NCI-H1436 treated with DMSO at 0.1 percent for 48 hours (cell line): ENCODE results near the gene LRRC3B.
"Not testable (repeated sequence)": the region's sequence is repeated elsewhere in the genome, so short reads cannot be mapped to it uniquely, and the experiment has no call there.

Experiments used
- DNase-seq: peaks from one replicate; lab custom pipeline; 2025; lab: John Stamatoyannopoulos, UW

Gene LRRC3B, protein sequence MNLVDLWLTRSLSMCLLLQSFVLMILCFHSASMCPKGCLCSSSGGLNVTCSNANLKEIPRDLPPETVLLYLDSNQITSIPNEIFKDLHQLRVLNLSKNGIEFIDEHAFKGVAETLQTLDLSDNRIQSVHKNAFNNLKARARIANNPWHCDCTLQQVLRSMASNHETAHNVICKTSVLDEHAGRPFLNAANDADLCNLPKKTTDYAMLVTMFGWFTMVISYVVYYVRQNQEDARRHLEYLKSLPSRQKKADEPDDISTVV

GRCh38 chr3:26622621-26623418 is at the start of gene LRRC3B:
LRRC3B (plus strand) TSS chr3:26622772; CDS start chr3:26709673, 86,901 bp downstream.
- DNase-seq = no peak

DNA sequence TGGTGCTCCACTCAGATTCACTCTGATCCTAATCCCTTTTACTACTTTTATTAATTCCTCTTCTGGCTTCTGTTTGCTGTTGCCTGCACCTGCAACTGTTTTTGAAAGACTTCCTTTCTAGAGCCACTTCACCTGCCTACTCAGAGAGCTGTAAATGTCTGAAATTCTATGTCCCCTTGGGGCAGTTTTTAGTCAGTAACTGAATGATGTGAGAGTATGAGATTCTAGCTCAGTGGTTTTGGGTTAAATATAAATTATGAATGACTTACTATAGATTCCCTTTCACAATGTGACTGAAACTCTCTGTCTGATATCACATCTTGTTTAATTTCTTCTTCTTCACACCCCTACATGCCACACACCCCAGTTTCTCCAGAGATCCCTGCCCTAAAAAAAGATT is 47.8 kb upstream of the LRRC3B start:
- no peak for DNase-seq

DNA sequence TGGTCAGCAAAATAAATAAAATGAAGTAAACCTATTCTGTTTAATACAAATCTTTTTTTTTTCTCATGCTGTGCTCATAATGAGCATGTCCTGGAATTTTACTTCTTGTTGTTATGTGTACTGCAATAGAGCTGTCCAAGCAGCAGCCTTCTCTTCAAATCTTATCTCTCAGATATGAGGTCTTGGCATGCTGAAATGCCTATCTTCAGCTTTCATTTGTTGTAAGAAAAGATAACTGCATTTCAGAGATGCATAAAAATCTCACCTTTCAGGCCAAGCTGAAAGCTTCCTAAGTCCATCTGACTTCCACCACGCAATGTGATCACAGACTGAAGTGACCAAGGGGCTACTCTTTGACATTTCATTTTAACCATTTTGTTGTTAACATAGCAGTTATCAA is 43.5 kb upstream of the LRRC3B start:
- DNase-seq = no peak

DNA sequence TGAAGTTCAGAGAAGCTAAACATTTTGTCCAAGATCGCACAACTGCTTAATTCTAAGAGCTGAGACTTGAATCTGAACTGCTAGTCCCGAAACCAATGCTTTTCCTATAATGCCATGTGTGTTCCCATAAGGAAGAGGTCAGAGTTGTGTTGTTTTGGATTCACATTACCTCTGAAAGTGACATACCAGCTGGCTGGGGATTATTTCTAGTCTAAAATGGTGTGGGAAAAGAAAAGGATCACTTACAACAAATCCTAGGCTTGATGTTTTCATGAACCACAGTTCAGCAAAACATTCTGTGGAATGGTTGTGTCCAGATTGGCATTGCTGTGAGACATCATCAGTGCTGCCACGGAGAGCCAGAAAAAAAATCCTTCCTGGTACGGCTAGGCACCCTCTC is 35.0 kb upstream of the LRRC3B start:
- DNase-seq = no peak

- DNase-seq = no peak
These were observed 33.6 kb upstream of the LRRC3B start for GRCh38 chr3:26588931-26589330.

DNA sequence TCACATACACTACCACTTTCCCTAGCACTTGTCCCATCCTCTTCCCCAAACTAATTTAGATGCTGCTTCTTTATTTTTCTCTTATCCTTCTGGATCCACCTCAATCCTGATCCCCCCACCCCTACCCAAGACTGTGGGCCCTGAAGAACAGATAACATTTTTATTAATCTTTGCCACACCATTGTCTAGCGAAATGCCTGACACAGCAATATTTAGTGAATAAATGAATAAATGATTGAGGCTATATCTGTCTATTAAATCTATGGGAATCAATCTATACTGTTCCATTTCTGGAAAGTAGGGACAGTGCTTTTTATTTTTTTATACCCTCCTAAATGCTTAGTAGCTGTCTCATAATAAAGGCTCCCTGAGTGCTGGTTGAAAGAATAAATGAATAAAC is 32.9 kb upstream of the LRRC3B start:
- DNase-seq = no peak

- no peak for DNase-seq
These were observed 31.6 kb upstream of the LRRC3B start for GRCh38 chr3:26590919-26591484.

DNA sequence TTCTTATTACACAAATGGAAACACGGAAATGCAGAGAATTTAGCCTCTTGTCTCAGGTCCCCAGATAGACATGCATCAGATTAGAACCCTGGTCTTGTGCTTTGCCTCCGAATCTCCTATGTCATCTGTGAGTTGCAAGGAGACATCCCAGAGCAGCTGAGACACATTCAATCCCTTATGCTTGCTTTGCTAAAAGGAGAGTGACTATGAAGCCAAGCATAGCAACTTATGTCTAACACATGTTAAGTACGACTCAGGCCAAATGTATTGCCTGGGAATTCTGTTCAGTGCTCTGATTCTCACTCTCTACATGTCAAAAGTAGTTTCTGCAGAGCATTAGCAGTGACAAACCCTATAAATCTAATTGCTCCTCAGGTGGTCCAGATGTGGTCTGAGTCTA is 30.6 kb upstream of the LRRC3B start:
- no peak for DNase-seq

DNA sequence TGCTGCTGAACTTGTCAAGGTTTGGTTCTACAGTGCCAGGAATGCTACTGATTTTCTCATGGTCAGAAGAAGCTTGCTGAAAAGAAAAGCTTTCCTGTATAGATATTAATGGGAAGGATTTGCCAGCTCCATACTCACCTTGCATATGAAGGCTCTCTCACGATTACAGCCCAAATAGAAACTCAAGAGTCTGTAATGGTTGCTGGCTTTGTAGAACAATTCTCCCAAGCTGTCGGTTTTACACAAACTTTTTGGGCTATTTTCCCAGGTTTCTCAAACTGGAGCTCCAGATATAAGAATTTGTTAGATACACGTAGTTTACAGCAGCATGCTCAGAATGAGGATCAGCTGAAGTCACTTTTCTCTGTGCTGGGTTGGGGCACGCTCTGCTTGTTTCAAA is 30.1 kb upstream of the LRRC3B start:
- DNase-seq = no peak

DNA sequence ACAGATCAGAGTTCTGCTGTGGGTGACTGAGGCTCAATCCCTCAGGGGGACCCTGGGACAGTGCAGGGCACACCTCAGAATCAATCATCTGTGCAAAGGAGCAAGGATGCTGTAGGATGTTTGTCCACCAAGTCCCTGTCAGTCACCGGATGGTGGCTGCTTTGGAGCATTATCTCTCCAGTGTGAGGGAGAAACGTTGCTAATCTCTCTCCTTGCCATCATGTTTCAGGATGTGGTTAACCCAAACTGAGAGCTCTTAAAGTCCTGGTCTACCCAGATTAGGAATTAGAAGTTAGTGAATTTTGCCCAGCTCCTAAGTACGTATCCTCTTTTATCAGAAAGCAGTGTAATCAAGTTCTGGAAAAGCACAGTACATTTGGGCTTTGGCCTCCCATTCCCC is 26.2 kb upstream of the LRRC3B start:
- DNase-seq = no peak

DNA sequence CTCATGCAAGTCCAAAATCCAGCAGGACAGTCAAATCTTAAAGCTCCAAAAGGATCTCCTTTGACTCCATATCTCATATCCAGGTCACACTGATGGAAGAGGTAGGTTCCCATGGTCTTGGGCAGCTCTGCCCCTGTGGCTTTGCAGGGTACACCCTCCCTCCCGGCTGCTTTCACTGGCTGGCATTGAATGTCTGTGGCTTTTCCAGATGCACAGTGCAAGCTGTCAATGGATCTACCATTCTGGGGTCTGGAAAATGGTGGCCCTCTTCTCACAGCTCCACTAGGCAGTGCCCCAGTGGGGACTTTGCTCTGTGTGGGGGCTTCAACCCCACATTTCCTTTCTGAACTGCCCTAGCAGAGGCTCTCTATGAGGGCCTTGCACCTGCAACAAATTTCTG is 19.3 kb upstream of the LRRC3B start:
- not testable (repeated sequence) for DNase-seq

GRCh38 chr3:26603771-26604170 is 18.8 kb upstream of the LRRC3B start:
- DNase-seq = not testable (repeated sequence)

DNA sequence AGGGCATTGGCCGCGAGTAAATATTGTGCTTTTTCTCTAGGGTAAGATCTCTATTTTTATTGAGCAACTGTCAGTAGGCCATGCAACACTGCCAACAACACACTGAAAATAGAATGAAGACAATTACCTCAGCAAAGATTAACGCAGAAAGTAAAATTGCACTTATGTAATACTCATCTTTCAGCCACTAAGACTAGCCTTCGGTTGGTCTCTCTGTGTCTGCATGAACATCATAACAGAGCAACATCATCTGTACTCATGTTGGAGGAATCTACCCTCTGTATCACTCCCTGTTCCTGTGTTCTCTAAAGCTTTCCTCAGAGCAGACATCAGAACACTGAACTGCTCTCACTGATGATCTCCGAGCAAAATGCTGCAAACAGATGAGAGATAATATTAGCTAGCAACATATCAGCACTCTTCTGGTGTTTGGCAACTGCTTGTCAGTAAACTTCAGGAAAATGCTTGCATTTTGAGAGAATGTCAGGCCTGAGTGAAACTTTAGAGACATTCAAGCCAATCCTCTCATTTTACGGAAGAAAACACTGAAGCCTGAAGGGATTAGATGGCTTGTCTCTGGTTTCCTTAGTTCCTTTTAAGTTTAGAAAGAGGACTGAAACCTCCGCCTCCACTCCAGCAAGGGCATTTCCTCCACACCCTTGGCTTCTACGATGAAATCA is 8.4 kb upstream of the LRRC3B start:
- DNase-seq = no peak

GRCh38 chr3:26621176-26621575 is 1.4 kb upstream of the LRRC3B start:
- no peak for DNase-seq

- DNase-seq = no peak
These were observed 509 bp upstream of the LRRC3B start for GRCh38 chr3:26621906-26622620.

DNA sequence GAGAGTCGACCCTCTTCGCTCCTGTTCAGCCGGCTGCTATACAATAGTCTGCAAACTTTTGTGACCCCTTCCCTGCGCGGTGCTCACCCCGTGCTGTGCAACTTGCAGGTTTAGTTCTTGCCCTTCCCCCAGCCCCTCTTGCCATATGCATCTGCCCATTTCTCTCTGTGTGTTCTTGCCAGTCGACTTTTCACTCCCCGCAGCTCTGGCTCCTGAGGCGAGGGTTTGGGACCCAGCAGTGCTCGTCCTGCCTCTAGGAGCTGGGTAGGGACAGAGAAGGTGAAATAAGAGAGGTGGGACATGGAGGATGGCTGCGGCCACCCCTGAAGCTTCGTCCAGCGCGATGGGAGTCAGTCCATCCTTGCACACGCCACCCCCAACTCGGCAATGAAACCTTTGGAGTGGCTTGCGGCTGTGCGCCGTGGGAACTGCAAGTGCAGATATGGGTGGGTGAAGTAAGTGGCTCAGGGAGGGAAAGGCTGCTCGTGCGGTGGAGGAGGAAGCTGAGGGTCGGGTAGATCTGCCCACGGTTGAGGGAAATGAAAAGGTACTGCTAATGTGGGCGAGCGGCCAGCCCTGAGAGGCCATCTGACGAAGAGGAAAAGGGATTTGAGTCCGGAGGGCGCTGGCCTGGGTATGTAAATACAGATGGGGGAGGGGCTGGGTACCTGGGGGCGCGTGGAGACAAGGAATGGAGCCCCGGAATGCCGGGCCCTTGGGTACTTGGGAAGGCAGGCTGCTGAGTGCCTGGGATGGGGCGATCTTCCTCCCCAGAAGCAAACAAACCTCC is 1.0 kb downstream of the LRRC3B start:
- DNase-seq = no peak

DNA sequence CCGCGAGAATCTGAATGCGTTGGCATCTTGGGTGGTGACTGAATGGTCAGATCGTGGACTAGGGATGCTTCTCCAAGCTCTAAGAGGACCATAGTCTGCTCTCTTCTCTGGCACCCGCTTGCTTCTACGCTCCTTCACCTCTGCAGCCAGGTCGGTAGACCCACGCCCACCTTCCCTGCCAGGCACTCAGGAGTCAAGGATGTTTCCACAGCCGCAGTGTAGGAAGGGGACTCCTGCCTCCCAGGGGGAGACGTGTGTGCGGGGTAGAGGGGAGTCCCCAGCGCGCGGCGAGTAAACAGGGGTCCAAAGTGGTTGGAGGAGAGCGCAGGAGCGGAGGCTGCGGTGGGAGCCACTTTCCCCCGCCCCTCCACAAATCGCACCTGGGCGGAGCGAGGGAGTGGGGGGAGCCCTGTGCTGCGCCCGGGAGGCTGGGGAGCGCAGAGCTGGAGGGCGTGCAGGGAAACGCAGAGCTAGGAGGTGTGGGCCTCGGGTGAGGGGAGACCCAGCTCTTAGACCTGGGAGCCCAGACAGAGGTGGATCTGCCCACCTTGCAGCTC is 1.7 kb downstream of the LRRC3B start:
- DNase-seq = no peak

DNA sequence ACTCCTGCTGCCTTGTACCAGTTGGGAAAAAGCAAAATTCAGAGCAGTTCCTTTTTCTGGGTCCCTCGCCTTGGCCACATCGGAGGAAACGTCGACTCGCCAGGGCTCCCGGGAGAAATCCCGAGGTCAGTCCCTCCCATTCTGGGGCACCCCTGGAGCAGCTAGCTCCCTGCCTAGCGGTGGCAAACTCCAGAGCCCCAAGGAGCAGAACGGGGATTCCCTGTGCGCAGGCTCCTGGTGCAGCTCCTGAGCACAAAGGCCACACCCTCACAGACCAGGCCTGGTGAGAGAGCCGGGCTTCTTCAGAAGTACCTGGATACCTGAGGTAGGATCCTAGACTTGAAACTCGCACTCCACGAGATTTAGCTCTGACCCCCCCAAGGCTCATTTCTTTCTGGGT is 2.6 kb downstream of the LRRC3B start:
- no peak for DNase-seq

DNA sequence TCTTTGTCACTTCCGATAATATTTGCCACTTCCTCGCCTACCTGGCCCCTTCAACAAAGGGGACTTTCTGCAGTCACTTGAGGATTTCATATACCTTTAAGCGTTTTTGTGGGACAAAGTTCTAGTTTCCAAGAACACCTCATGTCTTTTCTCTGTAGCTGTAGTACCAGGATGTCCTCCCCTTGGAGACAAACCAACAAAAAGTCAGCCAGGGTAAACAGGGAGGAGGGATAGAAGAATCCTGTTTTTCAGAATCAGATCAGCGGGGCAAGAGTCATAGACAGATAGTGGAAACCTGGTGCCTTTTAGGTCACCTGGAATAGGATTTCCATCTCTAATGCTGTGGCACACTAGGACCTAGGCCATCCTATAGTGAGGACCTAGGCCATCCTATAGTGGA is 4.5 kb downstream of the LRRC3B start:
- DNase-seq = no peak

DNA sequence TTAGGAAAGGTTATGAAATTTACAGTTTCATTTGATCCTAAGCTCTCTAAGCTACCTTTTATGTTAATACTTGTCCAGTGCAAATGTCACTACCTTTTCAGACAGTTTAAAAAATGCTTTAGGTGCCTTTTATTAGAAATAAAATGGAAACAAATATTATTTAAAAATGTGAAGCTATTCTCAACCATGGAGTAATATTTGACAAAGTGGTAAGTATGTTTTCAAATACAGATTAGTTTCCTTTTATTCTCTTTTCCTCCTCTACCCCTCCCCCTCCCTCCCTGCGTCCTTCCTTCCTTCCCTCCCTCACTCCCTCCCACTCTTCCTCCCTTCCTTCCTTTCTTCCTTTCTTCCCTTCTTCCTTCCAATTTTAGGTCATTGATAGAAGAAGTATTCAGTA is 6.3 kb downstream of the LRRC3B start:
- DNase-seq = no peak
